Measurements from ENCODE around the gene ACSS1.

GRCh38 chr20:25065625-25066338 is 7.8 kb upstream of the ACSS1 start:
- TF ChIP-seq SP1 (IDR thresholded peaks at IDR 0.05; ENCODE audit: low read depth, low read length): no peak
- peak; percentile 16 to 79 (median 78) for TF ChIP-seq CTCF (IDR thresholded peaks at IDR 0.05; ENCODE audit: control extremely low read depth in 1 of 3, insufficient read depth in 1 of 3, low read depth in 1 of 3, low read length in 3 of 3)
- TF ChIP-seq SAP30 (IDR thresholded peaks at IDR 0.05; ENCODE audit: insufficient read depth, insufficient replicate concordance, low read length): no peak
- no peak for TF ChIP-seq USF2 (IDR thresholded peaks at IDR 0.05; ENCODE audit: low read length)
- no peak for TF ChIP-seq MAX (IDR thresholded peaks at IDR 0.05)
- no peak for TF ChIP-seq POLR2A (IDR thresholded peaks at IDR 0.05; ENCODE audit: control extremely low read depth in 1 of 2, low read depth in 2 of 2, low read length in 2 of 2)
- no peak for TF ChIP-seq GABPA (IDR thresholded peaks at IDR 0.05; ENCODE audit: borderline replicate concordance, insufficient read depth, low read length)
- no peak for TF ChIP-seq JUN (IDR thresholded peaks at IDR 0.05; ENCODE audit: low read depth, low read length)
- TF ChIP-seq EZH2 (IDR thresholded peaks at IDR 0.05; ENCODE audit: low read depth, low read length, severe bottlenecking): no peak
